ENCODE measurements around the gene CORO7.

- no peak for TF ChIP-seq CTCF (IDR thresholded peaks at IDR 0.05; ENCODE audit: low read length)
- TF ChIP-seq EZH2 (IDR thresholded peaks at IDR 0.05; ENCODE audit: borderline replicate concordance, low read length), result no peak
Observed at GRCh38 chr16:4419402-4419959, 3.1 kb upstream of the CORO7 start.
